ENCODE measurements around the gene UBR4.

DNA sequence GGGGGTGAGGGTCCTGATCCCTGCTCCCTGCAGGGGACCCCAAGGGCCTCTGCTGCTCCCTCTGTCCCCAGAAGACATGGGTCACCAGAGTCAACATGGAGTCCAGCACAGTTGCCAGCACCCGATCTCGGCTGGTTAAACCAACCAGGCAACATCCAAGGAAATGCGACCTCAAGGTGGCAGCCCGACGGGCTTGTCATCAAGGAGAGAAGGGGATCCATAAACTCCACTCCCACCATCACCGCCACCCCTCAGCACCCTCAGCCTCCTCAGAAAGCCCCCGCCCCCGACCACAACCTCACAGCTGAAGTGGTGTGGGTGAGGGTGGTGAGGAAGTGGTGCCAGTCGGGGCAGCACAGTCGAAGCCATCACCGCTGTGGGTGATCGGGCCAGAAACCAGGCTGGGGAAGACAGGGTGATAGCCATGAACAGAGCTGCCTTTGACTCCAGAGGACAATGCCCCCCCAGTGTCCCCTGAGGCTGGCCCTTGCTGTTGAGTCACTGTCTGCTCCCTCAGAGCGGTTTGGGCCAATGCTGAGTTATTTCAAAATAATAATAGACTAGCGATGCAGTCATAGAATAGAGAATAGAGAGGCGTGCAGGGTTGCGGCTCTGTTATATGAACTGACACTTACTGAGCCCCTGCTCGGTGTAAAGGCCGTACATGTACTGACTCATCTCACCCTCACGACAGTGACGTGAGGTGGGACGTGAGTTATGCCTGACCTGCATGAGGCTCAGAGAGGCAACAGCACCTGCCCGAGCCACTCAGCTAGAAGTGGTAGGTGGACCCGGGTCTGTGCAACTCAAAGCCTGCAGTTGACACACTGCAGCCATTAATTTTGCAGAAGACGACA is 164.9 kb downstream of the UBR4 start:
- TF ChIP-seq TCF12 (IDR thresholded peaks at IDR 0.05; ENCODE audit: low read depth), result no peak
- TF ChIP-seq, protein P1, sequence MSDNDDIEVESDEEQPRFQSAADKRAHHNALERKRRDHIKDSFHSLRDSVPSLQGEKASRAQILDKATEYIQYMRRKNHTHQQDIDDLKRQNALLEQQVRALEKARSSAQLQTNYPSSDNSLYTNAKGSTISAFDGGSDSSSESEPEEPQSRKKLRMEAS (IDR thresholded peaks at IDR 0.05), result no peak
